Esophagus muscularis mucosa (tissue), 3 donors: ENCODE results near the gene RDH14.

Experiments used
- POLR2A ChIP-seq: fragments of 450-650 bp; IDR thresholded peaks from one replicate; pipeline ENCODE4 v1.6.1; 2017; ENCODE audit warnings: antibody characterized with exemption, moderate library complexity, mild to moderate bottlenecking, low read depth
- POLR2AphosphoS5 ChIP-seq, 2 donors: sonication (generic); formaldehyde crosslinking; IDR thresholded peaks; one replicate each; pipeline ENCODE4 v1.6.1; 2017; ENCODE audit warnings: antibody characterized with exemption in 2 of 2
- TF ChIP-seq, protein P1 (sequence below), 3 experiments: fragments of 200-600 bp in 2 of 3; fragments of 450-650 bp in 1 of 3; sonication (generic) in 2 of 3; IDR thresholded peaks; one replicate each; pipeline ENCODE4 v1.5.1; 2017 to 2019; ENCODE audit warnings: antibody characterized with exemption in 3 of 3, mild to moderate bottlenecking in 2 of 3, moderate library complexity in 1 of 3

DNA sequence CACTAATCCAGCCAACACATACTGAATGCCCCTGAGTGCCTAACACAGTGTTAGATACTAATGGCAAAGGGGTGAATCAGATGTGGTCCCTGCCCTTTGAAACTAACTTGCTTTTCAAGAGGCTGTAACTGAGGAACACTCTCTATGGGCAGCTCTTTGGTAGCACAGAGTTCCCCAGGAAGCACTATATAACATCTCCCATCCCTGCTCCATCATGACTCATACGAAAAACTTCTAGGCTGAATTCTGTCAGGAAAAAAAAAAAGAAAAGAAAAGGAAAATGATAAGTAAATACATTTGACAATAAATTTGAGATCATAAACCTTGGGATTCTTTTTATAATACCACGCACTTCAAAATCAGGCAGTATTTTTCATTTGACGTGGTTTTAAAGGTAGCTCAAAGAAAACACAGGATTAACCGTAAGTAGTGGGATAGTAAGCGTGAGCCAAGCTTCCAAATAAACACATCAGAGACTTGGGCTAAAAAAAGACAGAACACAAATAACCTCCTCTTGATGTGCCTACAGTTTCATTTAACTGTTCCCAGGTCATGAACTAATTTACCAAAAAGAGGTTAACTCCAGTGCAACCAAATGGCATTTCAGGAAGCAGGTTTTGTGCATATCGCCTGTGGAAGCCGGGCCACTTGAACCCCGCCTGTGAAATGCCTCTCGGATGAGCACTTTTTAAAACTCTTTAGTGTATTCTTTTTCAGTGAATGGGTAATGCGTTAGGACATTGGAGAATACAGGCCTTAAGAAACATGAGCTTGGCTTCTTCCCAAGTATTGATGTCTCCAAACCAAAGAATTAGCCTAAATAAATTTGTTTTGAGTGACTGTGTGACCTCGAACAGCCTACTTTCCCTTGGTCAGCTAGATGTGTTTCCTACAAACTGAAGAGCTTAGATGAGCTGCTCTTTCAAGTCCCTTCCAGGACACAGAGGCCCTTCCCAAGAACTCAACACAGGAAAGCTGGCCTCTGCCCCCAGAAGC, 42.0 kb downstream of the RDH14 start:
- TF ChIP-seq, protein P1, sequence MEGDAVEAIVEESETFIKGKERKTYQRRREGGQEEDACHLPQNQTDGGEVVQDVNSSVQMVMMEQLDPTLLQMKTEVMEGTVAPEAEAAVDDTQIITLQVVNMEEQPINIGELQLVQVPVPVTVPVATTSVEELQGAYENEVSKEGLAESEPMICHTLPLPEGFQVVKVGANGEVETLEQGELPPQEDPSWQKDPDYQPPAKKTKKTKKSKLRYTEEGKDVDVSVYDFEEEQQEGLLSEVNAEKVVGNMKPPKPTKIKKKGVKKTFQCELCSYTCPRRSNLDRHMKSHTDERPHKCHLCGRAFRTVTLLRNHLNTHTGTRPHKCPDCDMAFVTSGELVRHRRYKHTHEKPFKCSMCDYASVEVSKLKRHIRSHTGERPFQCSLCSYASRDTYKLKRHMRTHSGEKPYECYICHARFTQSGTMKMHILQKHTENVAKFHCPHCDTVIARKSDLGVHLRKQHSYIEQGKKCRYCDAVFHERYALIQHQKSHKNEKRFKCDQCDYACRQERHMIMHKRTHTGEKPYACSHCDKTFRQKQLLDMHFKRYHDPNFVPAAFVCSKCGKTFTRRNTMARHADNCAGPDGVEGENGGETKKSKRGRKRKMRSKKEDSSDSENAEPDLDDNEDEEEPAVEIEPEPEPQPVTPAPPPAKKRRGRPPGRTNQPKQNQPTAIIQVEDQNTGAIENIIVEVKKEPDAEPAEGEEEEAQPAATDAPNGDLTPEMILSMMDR (IDR thresholded peaks at IDR 0.05) = no peak
- no peak for TF ChIP-seq POLR2A
- peak; percentile 8 to 24 for TF ChIP-seq POLR2AphosphoS5 (IDR thresholded peaks at IDR 0.05)
